ENCODE data around the gene HACL1.

GRCh38 chr3:15628967-15629366, 27.6 kb upstream of the HACL1 start:
- TF ChIP-seq SUZ12 (IDR thresholded peaks at IDR 0.05; ENCODE audit: extremely low read depth, insufficient read depth, insufficient read length) (no peak), ZNF274 (IDR thresholded peaks at IDR 0.05; ENCODE audit: low read depth, low read length) (no peak)

Data from NT2/D1 (cell line).